Stimulated activated naive CD4-positive, alpha-beta T cell (primary cell): ENCODE measurements around the gene MIER1.
A peak's percentile ranks its signal among the peaks of the same experiment; 100 is the strongest.
"Not testable (repeated sequence)": the region's sequence is repeated elsewhere in the genome, so short reads cannot be mapped to it uniquely, and the experiment has no call there.

Source experiments
- DNase-seq, 6 experiments: peaks; one replicate each; lab custom pipeline; 2025; lab: John Stamatoyannopoulos, UW

MIER1 gene

DNA sequence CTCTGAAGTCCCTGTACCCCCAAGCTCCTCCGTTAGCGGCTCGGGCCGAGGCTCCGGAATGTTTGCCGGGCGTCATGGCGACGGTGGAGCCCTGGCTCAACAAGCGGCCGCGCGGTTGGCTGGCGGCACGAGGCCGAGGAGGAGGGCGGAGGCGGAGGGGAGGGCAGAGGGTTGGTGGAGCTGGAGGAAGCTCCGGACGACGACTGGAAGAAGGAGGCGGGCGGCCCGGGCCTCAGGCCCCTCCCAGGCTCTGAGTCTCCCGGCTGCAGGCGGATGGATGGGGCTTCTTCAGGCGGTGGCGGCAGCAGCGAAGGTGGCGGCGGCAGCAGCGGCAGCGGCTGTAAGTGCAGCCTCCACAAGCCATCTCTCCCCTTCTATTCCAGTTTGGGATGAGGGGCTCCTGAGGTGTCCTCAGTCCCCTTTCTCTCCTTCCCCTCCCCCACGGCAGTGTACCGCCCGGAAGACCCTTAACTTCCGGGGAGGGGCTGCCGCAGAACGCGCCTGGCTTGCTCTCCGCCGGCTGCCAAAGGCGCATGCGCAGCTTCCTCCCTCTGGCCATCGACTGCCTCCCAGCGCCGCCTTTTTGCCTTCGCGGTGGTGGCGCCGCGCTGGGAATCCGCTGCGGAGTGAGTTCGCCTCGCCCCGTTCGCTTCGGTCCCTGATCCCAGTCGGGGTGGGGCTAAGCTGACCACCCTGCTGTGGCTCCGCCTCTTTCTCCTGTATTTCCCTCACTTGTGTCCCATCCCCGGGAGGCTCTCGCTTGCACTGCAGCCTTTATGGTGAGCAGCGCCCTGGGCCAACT lies at the start of gene MIER1, which contains the start of gene DNAI4:
TSS of gene MIER1 (plus strand) at position 235 of the 802 bp plus-strand sequence. CDS start at position 274, 39 bp downstream.
TSS of gene DNAI4 (minus strand) at position 101 of the 802 bp plus-strand sequence. CDS start at position 76, 25 bp downstream.
- DNase-seq: peak; percentile 93 to 99 (median 96)

DNA sequence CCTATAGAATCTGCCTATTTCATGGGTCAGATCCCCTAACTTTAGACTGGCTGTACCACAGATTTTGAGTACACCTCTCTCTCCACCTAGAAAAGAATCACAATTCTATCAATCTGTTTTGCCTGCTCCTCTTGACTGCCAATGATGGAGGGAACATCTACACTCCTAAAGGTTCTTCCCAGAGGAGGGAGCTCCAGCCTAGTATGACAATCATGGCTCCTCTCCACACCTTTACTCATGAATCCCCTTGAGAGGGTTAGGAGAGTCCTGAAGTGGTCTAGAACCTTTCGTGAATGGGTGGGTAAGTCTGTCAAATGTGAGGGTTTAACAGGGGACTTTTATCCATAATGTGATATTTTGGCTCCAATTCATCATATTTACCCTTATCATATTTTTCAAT lies 48.1 kb upstream of the MIER1 start:
- no peak for DNase-seq

DNA sequence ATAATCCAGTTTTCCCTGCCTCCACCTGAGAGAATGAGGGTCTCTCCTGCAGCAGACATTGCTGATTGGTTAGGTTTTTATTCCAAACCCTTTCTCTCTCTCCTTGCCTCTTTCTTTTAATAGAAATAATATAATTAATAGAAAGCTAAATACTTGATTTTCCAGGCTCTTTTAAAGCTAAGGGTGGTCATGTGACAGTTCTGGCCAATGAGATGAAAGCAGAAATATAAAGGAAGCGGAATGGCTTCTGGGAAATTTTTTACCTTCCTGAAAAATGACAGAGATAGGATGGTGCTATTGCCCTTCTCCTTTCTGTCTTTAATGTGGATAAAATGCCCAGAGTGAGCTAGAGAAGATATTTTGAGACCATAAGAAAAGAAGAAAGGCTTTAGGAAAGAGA lies 35.8 kb upstream of the MIER1 start:
- DNase-seq: no peak

DNA sequence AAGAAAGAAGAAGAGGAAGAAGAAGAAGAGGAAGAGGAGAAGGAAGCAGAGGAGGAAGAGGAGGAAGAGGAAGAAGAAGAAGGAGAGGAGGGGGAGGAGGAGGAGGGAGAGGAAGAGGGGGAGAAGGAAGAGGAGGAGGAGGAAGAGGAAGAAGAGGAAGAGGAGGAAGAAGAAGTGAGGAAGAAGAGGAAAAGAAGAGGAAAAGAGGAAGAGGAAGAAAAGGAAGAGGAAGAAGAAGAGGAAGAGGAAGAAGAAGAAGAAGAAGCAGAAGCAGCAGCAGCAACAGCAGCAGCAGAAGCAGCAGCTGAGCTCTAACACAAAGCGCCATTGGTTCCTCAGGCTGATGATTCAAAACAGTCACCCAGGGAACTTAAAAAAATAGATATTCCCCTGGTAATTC lies 34.2 kb upstream of the MIER1 start:
- DNase-seq: no peak

DNA sequence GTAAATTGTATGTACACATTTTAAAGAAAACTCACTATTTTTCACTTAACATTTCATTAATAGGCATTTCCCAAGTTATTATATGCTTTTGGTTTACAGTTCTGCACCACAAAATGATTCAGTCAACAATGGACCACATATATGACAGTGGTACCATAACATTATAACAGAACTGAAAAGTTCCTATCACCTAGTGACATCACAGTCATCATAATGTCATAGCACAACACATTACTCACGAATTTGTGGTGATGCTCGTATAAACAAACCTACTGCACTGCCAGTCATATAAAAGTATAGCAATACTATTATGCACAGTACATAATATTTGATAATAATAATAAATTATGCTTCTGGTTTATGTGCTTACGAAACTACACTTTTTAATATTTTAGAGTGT lies 31.1 kb upstream of the MIER1 start:
- no peak for DNase-seq

DNA sequence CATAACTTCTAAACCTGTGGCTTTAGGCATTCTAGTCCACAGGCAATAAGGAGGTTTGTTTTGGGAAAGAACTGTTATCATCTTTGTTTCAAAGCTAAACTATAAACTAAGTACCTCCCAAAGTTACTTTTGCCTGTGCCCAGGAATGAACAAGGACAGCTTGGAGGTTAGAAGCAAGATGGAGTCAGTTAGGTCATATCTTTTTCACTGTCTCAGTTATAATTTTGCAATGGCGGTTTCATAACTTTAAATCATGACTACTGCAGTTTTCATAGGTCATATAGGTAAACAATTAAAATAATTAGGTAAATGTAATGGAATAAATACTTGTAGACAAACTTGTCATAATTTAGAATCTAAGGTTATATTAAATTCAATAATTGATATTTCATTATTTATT lies 9.6 kb upstream of the MIER1 start:
- not testable (repeated sequence) for DNase-seq

DNA sequence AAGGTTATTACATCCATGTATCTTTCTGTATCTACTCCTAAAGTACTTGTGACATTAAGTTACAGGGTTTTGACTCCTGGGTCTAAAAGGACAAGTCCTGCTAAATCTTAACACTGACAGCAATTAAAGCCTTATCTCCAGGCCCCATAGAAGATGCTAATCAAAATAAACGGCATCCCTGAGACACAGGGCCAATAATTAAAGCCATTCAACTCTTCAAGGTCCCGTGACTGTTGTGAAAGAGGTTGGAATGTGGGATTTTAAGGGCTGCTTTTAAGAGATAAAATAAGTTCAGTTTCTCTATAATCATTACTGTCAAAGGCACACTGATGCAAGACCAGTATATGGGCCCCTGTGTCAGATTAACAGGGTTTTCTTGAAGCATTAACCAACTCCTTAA lies 8.5 kb upstream of the MIER1 start:
- DNase-seq: no peak

DNA sequence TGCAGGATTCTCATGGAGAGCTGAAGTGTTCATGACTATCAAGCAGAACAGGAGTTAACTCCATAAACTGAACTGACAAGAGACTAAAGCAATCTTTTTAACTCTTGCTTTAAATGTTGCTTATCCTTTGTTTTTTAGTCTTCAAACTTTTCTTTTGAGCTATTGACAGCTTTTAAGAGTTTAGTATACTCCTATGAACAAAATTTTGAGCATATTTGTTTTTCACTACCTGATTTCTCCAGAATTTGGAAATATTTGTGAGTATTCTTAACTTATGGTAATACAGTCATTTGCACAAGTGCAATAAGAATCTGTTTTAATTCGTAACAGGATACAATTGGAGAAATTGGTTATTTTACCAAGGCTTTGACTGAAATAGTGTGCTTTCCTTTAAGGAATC lies 7.3 kb upstream of the MIER1 start:
- DNase-seq: no peak

DNA sequence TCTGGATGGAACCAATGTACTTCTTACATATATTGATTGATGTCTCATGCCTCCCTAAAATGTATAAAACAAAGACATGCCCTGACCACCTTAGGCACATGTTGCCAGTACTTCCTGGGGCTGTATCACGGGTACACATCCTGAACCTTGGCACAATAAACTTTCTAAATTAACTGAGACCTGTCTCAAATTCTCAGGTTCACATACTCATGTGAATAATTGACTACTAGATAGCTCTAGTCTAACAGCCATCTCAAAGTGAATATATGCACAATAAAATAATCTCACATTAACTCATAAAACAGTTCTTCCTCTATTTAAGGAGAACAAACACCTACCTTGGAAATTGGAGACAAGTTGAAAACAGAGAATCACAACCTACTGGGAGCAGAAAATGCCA lies 5.7 kb upstream of the MIER1 start:
- DNase-seq: no peak

DNA sequence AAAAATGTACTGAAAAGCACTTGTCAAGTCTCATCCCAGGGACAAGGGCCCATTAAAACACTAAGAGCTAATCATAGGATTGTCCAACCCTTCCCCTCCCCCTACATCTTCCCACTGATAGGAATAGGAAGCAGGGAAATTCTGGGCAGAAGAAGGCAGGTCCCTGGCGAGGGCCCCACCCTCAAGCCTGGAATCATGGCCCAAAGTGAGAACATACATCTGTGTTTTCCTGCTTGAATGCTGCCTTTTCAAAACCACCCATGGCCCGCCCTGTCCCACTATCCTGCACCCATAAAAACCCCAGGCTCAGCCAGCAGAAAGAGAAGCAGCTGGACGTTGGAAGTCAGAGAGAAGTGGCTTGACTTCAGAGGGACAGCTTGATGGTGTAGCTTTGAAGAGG lies 5.0 kb upstream of the MIER1 start:
- DNase-seq: no peak

DNA sequence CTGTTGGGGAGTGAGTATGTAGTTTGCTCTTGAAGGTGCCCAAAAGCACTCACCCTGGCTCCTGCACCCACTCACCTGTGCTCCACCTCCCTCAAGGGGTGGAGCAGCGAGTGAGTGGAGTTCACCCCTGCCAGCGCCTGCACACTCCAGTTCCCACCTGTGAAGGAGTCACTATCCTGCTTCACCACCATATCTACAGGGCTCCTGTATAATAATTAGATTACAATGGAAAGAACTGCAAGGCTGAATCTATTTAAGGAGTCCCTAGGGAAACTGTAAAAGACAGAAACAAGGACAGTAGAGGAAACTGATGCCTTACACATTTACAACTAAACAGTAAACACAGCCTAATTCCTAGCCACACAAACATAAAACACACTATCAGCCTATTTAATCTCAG lies 4.2 kb upstream of the MIER1 start:
- DNase-seq: no peak

DNA sequence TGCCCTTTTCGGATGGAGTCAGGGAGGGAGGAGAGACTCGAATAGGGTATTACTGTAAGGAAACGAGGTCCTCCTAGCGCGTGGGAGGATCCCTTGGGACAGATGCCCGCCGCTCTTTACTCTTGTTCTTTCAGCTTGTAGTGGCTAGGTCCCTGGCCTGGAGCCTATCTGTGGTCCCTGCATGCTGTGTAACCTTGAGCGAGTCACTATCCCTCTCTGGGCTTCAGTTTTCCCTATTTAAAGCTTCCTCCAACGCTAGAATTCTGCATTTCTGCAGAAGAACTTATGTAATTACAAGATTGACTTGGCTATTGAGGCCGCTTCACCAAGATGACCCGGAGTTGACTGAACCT lies 744 bp downstream of the MIER1 start:
- DNase-seq: no peak

DNA sequence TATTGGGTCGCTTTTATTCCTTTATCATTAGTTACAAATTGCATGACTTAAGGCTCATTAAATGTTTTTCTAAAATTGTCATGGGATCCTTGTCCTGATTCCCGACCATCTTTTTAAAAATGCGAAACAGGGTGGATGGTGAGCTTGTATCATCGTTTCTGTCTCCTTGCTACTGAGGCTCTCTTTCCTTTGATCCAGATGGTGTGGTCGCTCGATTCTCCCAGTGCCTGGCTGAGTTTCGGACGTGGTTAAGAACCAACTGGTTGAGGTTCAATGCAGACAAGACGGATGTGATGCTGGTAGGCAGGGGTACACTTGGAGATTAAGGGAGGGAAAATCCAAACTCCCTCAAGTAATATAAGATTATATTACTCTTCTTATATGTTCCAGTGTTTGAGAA lies 1.2 kb downstream of the MIER1 start:
- DNase-seq: no peak

DNA sequence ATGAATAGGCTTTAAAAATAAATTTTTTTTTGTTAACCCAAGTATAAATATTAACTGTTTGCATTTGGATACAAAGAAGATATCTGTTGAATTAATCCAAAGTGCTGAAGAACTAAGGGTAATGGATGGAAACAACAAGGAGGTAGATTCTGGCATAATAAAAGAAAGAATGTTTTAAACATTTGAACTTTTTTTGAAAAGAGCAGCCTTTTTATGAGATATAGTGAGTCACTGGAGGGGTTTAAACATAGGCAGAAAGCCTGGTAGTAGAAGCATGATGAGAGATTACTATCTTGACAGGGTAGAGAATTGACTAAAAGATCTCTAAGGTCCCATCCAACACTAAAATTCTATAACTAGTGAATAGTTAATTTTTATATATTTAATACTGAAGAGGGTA lies 2.7 kb downstream of the MIER1 start:
- no peak for DNase-seq

DNA sequence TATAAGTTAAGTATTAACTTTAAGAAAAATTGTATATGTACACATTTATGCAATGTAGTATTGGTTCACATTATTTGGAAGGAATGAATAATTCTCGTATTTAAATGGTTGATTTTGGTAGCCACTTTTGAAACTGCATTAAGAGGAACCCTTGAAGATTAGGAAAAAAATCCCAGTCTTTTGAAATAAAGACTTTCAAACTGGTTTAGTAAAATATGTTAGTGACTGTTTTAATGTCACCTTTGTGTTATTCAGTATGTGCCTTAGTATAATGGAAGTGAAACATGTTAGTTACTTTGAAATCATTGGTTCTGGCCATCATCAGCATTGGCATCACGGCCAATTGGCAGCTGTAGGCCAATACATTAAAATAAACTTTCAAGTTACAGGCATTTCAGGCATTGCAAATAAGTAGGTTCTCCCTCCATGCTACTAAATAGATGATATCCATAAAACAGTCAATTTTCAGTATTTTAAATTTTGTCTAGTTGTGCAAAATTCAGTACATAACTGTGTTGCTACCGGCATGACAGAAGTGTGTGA lies 4.4 kb downstream of the MIER1 start:
- no peak for DNase-seq

DNA sequence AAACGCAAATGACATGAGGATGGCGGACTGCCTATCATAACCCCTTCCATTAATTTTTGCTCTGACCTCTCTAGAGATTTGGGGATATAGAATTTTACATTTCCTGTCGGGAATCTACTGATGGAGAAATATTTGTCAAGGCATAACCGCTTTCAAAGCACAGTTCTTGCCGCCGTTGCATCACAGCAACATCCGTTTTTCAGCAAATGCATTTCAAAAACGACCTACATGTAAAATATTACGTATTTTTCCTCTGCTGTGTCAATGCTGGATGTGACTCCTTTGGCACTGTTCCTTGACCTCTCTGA lies 4.9 kb downstream of the MIER1 start:
- DNase-seq: no peak

DNA sequence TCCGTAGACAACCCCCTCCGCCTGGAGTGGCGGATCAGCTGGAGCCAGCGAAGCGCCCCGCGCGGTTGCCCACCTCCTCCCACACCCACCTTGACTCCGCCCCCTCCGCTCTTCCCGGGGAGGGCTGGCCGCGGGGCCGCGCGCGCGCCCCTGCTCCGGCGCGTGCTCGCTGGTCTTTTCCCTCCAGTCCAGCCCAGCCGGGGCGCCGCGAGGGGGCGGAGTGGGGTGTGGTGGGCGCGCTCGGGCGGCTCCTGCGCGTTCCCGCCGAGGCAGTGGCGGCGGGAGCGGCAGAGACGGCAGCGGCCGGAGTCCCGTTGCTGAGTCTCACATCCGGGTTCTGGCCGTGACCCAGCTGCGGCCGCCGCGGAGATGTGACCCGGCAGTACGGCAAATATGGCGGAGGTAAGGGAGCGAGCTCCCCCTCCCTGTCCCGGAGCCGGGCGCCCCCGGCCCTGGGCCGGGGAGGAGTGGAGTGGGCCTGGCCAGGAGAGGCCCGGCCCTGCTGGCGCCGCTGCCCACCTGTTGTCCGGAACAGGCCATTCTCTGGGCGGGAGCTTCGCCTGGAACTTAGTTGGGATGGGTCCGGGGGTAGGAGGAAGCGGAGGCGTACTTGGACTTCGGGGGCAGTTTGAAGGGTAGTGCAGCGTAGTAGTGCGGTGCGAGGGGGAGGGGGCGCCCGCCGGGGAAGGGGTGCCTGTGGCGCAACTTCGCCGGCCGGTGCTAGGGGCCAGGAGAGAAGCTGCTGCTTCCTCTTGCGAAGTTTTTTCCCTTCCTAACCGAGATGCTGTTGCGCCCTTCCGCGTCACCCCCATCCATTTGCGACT lies 5.4 kb downstream of the MIER1 start:
- peak; percentile 87 to 94 (median 90) for DNase-seq

DNA sequence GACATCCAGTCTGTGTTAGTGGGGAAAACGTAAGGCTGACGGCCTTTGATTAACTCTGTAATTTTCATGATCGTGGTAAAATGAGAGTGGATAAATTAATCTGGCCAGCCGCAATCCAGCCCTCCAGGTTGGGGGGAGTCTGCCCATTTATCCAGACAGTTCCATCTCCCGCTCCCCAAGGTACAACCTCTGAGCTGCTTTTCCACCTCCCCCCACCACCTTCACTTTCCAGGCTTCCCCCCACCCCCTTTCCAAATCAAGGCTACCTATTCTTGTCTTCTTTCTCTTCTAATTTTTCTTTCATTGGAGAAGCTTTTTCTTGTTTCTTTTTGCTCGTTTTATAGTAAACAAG lies 6.0 kb downstream of the MIER1 start:
- peak in 1 of 6 experiments; percentile 25 for DNase-seq

DNA sequence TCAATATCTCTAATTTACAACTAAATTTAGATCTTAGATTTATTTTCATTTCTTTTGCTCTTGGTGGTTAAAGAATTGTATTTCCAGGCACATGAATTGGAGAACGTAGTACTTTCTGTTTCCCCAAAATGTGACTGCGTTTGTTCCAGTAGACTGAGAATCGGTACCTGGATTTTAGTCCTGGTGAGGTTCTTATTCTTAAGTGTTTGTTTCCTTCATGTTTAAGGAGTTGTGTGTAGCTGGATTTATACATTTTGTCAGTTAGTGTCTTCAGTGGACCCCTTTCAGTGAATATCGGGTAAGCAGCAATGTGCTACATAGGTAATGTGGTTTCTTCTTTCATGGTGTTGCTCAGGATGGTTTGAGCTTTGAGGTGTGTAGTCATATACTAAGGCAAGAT lies 6.8 kb downstream of the MIER1 start:
- peak in 1 of 6 experiments; percentile 54 for DNase-seq

DNA sequence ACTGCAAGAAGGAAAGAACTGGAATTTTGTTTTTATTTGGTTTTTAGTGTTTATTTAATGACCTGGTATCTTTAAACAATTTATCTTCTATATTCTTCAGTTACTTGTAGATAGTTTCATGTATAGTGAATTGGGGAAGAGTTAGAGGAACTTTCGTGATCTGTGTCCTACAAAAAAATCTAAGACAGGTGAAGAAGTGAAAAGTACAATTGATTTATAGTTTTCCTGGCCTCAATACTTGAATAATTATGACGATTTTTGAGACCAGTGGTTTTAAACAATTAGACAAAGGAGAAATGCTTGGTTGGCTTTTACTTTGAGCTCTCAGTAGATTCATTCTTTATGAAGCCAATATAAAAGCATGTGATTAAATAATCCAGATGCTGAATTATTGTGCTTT lies 7.5 kb downstream of the MIER1 start:
- DNase-seq: no peak

DNA sequence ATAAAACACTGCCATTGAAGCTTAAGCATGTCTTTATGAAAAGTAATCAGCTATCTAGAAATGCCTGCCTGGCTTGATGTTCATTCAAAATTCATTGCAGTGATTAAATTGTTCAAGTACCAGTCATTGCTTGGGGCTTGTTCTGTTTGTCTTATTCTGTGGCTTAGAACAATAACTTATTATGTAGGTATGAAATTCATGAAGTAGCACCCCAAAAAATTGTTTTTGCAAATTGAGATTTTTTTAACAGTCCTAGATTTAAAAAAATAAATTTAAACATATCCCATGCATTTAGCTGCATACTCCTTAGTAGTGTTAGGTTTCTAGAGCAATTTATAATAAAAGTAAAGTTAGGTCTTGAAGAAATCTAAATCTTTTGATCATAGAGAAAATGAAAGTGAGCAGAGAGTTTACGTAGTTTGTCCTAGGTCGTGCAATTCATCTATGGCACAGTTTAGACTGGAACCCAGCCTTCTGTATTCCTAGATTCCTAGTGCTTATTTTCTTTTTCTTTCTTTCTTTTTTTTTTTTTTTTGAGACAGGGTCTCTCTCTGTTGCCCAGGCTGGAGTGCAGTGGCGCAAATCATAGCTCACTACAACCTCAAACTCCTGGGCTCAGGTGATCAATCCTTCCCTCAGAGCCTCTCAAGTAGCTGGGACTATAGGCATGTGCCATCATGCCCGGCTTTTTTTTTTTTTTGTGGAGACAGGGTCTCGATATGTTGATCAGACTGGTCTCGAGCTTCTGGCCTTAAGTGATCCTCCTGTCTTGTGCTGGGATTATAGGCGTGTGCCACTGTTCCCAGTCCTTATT lies 9.3 kb downstream of the MIER1 start:
- DNase-seq: peak in 2 of 6 experiments; percentile 22 to 42

DNA sequence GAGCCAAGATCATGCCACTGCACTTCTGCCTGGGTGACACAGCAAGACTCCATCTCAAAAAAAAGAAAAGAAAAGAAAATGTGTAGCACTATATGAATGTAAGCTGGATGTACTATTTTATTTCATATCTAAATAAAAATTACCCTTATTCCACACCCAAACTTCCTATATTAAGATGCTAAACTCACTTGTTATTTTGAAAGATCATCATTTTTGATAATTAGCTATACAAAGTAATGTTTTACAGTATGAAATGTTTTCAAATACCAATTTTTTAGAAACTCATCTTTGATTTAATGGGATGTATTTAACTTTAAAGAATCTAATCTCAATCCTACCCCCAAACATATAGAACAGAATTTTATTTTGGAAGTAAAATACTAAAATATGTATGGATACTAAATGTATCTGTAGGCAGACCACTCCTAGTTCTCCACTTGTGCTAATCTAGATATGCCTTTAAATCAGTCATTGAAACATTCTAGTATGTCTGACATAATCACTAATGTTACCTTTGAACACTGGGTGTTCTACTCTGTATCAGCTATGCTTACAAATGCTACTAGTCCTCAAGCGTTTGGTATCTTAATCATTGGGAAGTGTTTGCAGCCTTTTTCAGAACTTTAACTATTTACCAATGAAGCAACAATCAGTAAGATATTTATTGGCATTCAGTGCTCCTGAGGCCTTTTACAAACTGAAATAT lies 12.9 kb downstream of the MIER1 start:
- no peak for DNase-seq
